HCT116 (cell line): Measurements from ENCODE around the gene C1orf105.

Experiments used
- CEBPB ChIP-seq: IDR thresholded peaks from 2 replicates; pipeline ENCODE4 v1.6.1; 2012; ENCODE audit warnings: low read depth
- CTCF ChIP-seq, 3 experiments: fragments of 200-600 bp in 1 of 3; sonication (generic) in 1 of 3; IDR thresholded peaks in 2 of 3; conservative IDR thresholded peaks in 1 of 3; 2 replicates each; pipeline ENCODE4 v1.5.1; 2012 to 2017; ENCODE audit warnings: low read depth in 2 of 3, low read length in 2 of 3, antibody characterized with exemption in 1 of 3, borderline replicate concordance in 1 of 3, control low read depth in 1 of 3, mild to moderate bottlenecking in 1 of 3, mixed read lengths in 1 of 3, mixed run types in 1 of 3, moderate library complexity in 1 of 3; ENCODE audit not compliant: insufficient read depth in 1 of 3
- EZH2 ChIP-seq: fragments of 200-600 bp; sonication (generic); IDR thresholded peaks from 2 replicates; pipeline ENCODE4 v1.6.1; 2017; ENCODE audit warnings: antibody characterized with exemption, mixed run types
- EZH2phosphoT487 ChIP-seq: fragments of 200-600 bp; IDR thresholded peaks from 2 replicates; pipeline ENCODE4 v1.6.1; 2018; ENCODE audit warnings: antibody characterized with exemption, borderline replicate concordance
- MAX ChIP-seq: IDR thresholded peaks from 2 replicates; pipeline ENCODE4 v1.6.1; 2012
- POLR2A ChIP-seq: IDR thresholded peaks from 2 replicates; pipeline ENCODE4 v1.7.0; 2011; ENCODE audit warnings: borderline replicate concordance; ENCODE audit not compliant: insufficient read depth, insufficient read length; ENCODE audit errors: extremely low read depth
- POLR2AphosphoS5 ChIP-seq: IDR thresholded peaks from 2 replicates; pipeline ENCODE4 v1.6.1; 2011; ENCODE audit warnings: mild to moderate bottlenecking, low read depth, low read length, moderate library complexity
- REST ChIP-seq: IDR thresholded peaks from 2 replicates; pipeline ENCODE4 v1.6.1; 2012; ENCODE audit warnings: low read depth
- SP1 ChIP-seq: IDR thresholded peaks from 2 replicates; pipeline ENCODE4 v1.6.1; 2012; ENCODE audit warnings: low read depth
- TCF7L2 ChIP-seq: IDR thresholded peaks from 2 replicates; pipeline ENCODE4 v1.7.0; 2011; ENCODE audit warnings: borderline replicate concordance, inconsistent platforms; ENCODE audit not compliant: insufficient read depth, insufficient read length; ENCODE audit errors: extremely low read depth
- YY1 ChIP-seq: IDR thresholded peaks from 2 replicates; pipeline ENCODE4 v1.6.1; 2011; ENCODE audit warnings: low read length, low read depth, moderate library complexity, mild to moderate bottlenecking; ENCODE audit not compliant: insufficient replicate concordance; ENCODE audit errors: extremely low read depth
- TF ChIP-seq, protein P1 (sequence below): IDR thresholded peaks from 2 replicates; pipeline ENCODE4 v1.6.1; 2011; ENCODE audit warnings: mild to moderate bottlenecking, low read length, moderate library complexity; ENCODE audit not compliant: insufficient replicate concordance; ENCODE audit errors: extremely low read depth

- TF ChIP-seq CTCF (IDR thresholded peaks at IDR 0.05 in 2 of 3, conservative IDR thresholded peaks at IDR 0.05 in 1 of 3; ENCODE audit: borderline replicate concordance in 1 of 3, insufficient read depth in 1 of 3, low read depth in 2 of 3, low read length in 2 of 3) (no peak), POLR2AphosphoS5 (no peak), SP1 (no peak), REST (no peak), YY1 (no peak), EZH2phosphoT487 (no peak), CEBPB (no peak), MAX (no peak), TCF7L2 (no peak), EZH2 (no peak), POLR2A (no peak)
- TF ChIP-seq, protein P1, sequence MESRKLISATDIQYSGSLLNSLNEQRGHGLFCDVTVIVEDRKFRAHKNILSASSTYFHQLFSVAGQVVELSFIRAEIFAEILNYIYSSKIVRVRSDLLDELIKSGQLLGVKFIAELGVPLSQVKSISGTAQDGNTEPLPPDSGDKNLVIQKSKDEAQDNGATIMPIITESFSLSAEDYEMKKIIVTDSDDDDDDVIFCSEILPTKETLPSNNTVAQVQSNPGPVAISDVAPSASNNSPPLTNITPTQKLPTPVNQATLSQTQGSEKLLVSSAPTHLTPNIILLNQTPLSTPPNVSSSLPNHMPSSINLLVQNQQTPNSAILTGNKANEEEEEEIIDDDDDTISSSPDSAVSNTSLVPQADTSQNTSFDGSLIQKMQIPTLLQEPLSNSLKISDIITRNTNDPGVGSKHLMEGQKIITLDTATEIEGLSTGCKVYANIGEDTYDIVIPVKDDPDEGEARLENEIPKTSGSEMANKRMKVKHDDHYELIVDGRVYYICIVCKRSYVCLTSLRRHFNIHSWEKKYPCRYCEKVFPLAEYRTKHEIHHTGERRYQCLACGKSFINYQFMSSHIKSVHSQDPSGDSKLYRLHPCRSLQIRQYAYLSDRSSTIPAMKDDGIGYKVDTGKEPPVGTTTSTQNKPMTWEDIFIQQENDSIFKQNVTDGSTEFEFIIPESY: no peak
These were observed 34.4 kb upstream of the C1orf105 start for GRCh38 chr1:172386046-172386445.
